GM23338 (cell line): ENCODE measurements around the gene AKT2. TPM values are rescaled to one million over a fixed set of nuclear protein-coding genes. Genes with fewer than 3 reads are reported as not detected.

Source experiments
- microRNA counts: library from miRNA; unstranded; fragments of <30 nt; microRNA quantifications from one replicate; lab custom pipeline; 2017
- microRNA-seq: library from miRNA; unstranded; fragments of <30 nt; microRNA quantifications from one replicate; pipeline ENCODE4, GENCODE V29; 2017
- polyA plus RNA-seq: library from polyadenylated mRNA; unstranded; fragments of >200 nt; fragmentation: Nextera tagmentation; extraction: Ambion mirVana; gene quantifications from 2 replicates; pipeline ENCODE4 v1.2.1, GENCODE V29; 2016
- small RNA-seq: library from RNA; depleted of rRNA; stranded (forward); fragments of <200 nt; gene quantifications from one replicate; pipeline ENCODE3, GENCODE V24; 2014; ENCODE audit warnings: low replicate concordance
- total RNA-seq: library from RNA; depleted of rRNA; stranded (reverse); fragments of >200 nt; shearing (Covaris generic); gene quantifications from 2 replicates; pipeline ENCODE4 v1.2.3, GENCODE V29; 2014; rRNA removed

AKT2 gene
- total and polyA plus RNA-seq, 2 experiments from 2014 or later = 17.6 to 123 TPM

MicroRNAs encoded within 50 kb of the gene (microRNA counts, 767-probe panel; counts per million panel counts)
- not detected for microRNA hsa-miR-641 (lab: Ali Mortazavi, UCI)

Small RNAs within 50 kb of the gene (microRNA-seq; reads per million reads assigned to microRNA genes)
- 14.8 reads per million, percentile 40 among the genes with 10 or more reads in this experiment for gene MIR641

Small RNAs within 50 kb of the gene (small RNA-seq; reads per million reads assigned to genes)
- gene MIR641 = 1.7 reads per million, percentile 77 among the genes with 10 or more reads in this experiment
- not detected for gene RNU6-945P

Other genes starting within 250 kb of the AKT2 start
- 11.0 and 11.2 TPM in 2 replicates for gene ZNF780B, start 229.1 kb downstream of the AKT2 start, total RNA-seq
- 3.8 and 4.9 TPM in 2 replicates for gene ZNF780B, start 229.1 kb downstream of the AKT2 start, polyA plus RNA-seq
- gene ZNF780A, start 194.4 kb downstream of the AKT2 start, total RNA-seq = 15.0 and 23.6 TPM in 2 replicates
- 11.8 and 12.3 TPM in 2 replicates for gene ZNF780A, start 194.4 kb downstream of the AKT2 start, polyA plus RNA-seq
- 13.7 and 14.5 TPM in 2 replicates for gene MAP3K10, start 93.9 kb downstream of the AKT2 start, total RNA-seq
- gene MAP3K10, start 93.9 kb downstream of the AKT2 start, polyA plus RNA-seq = 5.4 and 5.9 TPM in 2 replicates
- gene TTC9B, start 67.0 kb downstream of the AKT2 start, total RNA-seq = 0.35 and 0.63 TPM in 2 replicates
- gene TTC9B, start 67.0 kb downstream of the AKT2 start, polyA plus RNA-seq = 0.23 and 1.0 TPM in 2 replicates
- 0.39 and 7.1 TPM in 2 replicates for gene CCNP, start 58.7 kb downstream of the AKT2 start, total RNA-seq
- gene CCNP, start 58.7 kb downstream of the AKT2 start, polyA plus RNA-seq = 2.2 and 3.3 TPM in 2 replicates
- 17.2 and 26.6 TPM in 2 replicates for gene C19orf47, start 63.1 kb upstream of the AKT2 start, total RNA-seq
- gene C19orf47, start 63.1 kb upstream of the AKT2 start, polyA plus RNA-seq = 13.1 and 15.2 TPM in 2 replicates
- 488 and 490 TPM in 2 replicates for gene PLD3, start 63.4 kb upstream of the AKT2 start, total RNA-seq
- 179 and 181 TPM in 2 replicates for gene PLD3, start 63.4 kb upstream of the AKT2 start, polyA plus RNA-seq
- gene HIPK4, start 104.8 kb upstream of the AKT2 start, total RNA-seq = 0.52 TPM in 1 of 2 replicates, not detected in the other
- 0.21 and 0.37 TPM in 2 replicates for gene HIPK4, start 104.8 kb upstream of the AKT2 start, polyA plus RNA-seq
- gene PRX, start 128.0 kb upstream of the AKT2 start, total RNA-seq = 4.2 and 4.3 TPM in 2 replicates
- 4.1 and 4.2 TPM in 2 replicates for gene PRX, start 128.0 kb upstream of the AKT2 start, polyA plus RNA-seq
- gene SERTAD1, start 140.6 kb upstream of the AKT2 start, total RNA-seq = 5.1 and 9.1 TPM in 2 replicates
- gene SERTAD1, start 140.6 kb upstream of the AKT2 start, polyA plus RNA-seq = 4.6 and 5.0 TPM in 2 replicates
- gene SERTAD3, start 159.0 kb upstream of the AKT2 start, total RNA-seq = 15.4 and 21.3 TPM in 2 replicates
- gene SERTAD3, start 159.0 kb upstream of the AKT2 start, polyA plus RNA-seq = 24.1 and 27.9 TPM in 2 replicates
- 51.7 and 53.7 TPM in 2 replicates for gene BLVRB, start 180.4 kb upstream of the AKT2 start, total RNA-seq
- gene BLVRB, start 180.4 kb upstream of the AKT2 start, polyA plus RNA-seq = 43.7 and 45.6 TPM in 2 replicates
- 2.3 and 4.5 TPM in 2 replicates for gene SPTBN4, start 181.7 kb upstream of the AKT2 start, total RNA-seq
- gene SPTBN4, start 181.7 kb upstream of the AKT2 start, polyA plus RNA-seq = 1.6 and 2.2 TPM in 2 replicates